Lower leg skin (tissue), 4 donors: ENCODE results near the gene COQ4. TPM values are rescaled to one million over a fixed set of nuclear protein-coding genes. Genes with fewer than 3 reads are reported as not detected.
A peak's percentile ranks its signal among the peaks of the same experiment; 100 is the strongest.

Experiments used
- DNase-seq, 2 donors: peaks; one replicate each; pipeline ENCODE4 v3.0.0-alpha.2; 2019; ENCODE audit warnings: low spot score in 2 of 2
- H3K4me3 ChIP-seq: fragments of 200-600 bp; sonication (generic); 2 replicates; pipeline ENCODE4 v1.5.1; 2017; ENCODE audit warnings: mild to moderate bottlenecking, low read depth; ENCODE audit not compliant: poor library complexity, severe bottlenecking
- POLR2A ChIP-seq, 2 donors: fragments of 450-650 bp; IDR thresholded peaks; one replicate each; pipeline ENCODE4 v1.6.1; 2016 to 2017; ENCODE audit warnings: antibody characterized with exemption in 2 of 2, mild to moderate bottlenecking in 1 of 2, moderate library complexity in 1 of 2
- WGBS, 2 donors: methylation state at CpG; one replicate each; pipeline ENCODE4 v1.1.5; 2018; 5-methylcytosine and 5-hydroxymethylcytosine counted together
- intact Hi-C: fragments of 100-400 bp; cut with DNase I; formaldehyde crosslinking; loops from one replicate; pipeline ENCODE4 v1.15.0; 2023; ENCODE audit warnings: low total_unique reads
- total RNA-seq, 4 donors: library from RNA; depleted of rRNA; stranded (reverse); fragments of >200 nt; gene quantifications; one replicate each; pipeline ENCODE4 v1.1.0, GENCODE V29; 2016
- TF ChIP-seq, protein P1 (sequence below), 3 donors: fragments of 450-650 bp; IDR thresholded peaks; one replicate each; pipeline ENCODE4 v1.5.1; 2016; ENCODE audit warnings: antibody characterized with exemption in 3 of 3, mild to moderate bottlenecking in 3 of 3, moderate library complexity in 2 of 3

COQ4 gene
- total RNA-seq, 4 donors from 2014 or later, result 80.4 to 120 (median 99.4) TPM

DNA sequence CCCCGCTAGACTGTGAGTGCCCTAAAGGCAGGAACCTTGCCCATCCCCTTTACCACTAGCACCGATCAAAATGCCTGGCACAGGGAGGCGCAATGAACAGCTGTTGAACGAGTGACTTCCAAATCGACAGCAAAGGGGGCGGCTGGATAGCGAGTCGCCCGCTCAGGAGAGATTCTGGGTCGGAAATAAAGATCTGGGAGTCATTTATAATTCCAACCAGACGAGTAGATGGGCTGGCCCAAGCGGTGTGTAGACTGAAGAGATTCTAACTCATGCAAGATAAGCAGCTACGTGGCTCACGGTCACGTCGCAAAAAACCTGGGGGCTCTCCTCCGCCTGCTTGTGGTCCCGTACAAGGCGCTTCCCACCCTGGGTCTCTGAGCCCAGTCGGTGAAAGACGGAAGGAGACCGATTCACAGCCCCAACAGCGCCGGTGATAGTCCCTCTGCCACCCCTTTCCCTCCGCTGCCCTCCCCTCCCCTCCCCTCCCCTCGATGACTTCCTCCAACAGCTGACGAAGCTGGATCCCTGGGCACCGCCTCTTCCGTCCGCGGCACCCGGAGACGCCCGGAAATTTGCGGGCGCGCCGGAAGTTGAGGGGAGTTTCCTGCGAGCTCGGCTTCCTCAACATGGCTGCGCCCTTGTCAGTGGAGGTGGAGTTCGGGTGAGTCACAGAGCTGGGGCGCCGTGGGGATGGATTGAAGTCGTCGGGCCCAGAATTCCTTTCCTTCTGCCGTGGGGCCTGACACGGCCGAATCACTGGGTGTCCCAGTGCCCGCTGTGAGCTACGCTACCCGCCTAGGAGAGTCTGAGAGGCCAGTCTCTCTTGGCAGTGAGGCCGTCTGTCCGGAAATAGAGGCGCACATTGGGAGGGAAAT is 48.4 kb downstream of the COQ4 start, which contains the start of gene URM1:
Gene URM1 (plus strand): TSS at position 623 of the 878 bp plus-strand sequence. CDS start 7 bp downstream, at position 630.
- peak within 1 kb of the TSS; percentile 79 for H3K4me3 ChIP-seq
- TF ChIP-seq, protein P1, sequence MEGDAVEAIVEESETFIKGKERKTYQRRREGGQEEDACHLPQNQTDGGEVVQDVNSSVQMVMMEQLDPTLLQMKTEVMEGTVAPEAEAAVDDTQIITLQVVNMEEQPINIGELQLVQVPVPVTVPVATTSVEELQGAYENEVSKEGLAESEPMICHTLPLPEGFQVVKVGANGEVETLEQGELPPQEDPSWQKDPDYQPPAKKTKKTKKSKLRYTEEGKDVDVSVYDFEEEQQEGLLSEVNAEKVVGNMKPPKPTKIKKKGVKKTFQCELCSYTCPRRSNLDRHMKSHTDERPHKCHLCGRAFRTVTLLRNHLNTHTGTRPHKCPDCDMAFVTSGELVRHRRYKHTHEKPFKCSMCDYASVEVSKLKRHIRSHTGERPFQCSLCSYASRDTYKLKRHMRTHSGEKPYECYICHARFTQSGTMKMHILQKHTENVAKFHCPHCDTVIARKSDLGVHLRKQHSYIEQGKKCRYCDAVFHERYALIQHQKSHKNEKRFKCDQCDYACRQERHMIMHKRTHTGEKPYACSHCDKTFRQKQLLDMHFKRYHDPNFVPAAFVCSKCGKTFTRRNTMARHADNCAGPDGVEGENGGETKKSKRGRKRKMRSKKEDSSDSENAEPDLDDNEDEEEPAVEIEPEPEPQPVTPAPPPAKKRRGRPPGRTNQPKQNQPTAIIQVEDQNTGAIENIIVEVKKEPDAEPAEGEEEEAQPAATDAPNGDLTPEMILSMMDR (IDR thresholded peaks at IDR 0.05), result no peak
- peak in 1 of 2 donors; percentile 81 for TF ChIP-seq POLR2A (IDR thresholded peaks at IDR 0.05)
- WGBS, 2 donors, result 0 to 1% methylated on average over 37 to 51 of the region's 55 CpGs
- peak; percentile 94 to 98 for DNase-seq
- intact Hi-C loops, result no loop called here

DNA sequence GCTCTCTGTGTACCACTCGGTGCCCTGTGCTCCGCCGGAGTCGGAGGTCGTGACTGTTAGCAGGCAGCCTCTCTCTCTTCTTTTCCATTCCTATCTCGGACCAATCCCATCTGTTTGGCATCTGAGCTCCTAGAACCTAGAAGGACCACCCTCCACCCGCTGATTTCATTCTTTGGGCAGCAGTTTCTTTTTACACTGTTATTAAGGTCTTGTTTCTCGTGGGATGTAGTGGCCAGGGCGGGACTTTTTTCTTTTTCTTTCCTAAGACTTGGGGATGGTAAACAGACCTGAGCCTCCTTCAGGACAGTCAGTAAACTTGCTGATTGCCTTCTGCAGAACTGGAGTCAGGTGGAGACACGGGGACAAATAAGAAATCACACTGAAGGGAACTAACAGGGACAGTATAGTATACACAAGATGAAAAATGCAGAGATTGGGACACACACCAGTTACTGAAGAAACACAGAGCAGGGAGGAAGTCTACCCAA is 49.0 kb downstream of the COQ4 start:
- intact Hi-C loops, result no loop called here
- peak overlapping the region; percentile 79 for H3K4me3 ChIP-seq
- DNase-seq, result no peak
- TF ChIP-seq, protein P1 (IDR thresholded peaks at IDR 0.05), result no peak
- TF ChIP-seq POLR2A (IDR thresholded peaks at IDR 0.05), result no peak
- WGBS, 2 donors, result 0 to 1% methylated on average over 10 of the region's 10 CpGs

DNA sequence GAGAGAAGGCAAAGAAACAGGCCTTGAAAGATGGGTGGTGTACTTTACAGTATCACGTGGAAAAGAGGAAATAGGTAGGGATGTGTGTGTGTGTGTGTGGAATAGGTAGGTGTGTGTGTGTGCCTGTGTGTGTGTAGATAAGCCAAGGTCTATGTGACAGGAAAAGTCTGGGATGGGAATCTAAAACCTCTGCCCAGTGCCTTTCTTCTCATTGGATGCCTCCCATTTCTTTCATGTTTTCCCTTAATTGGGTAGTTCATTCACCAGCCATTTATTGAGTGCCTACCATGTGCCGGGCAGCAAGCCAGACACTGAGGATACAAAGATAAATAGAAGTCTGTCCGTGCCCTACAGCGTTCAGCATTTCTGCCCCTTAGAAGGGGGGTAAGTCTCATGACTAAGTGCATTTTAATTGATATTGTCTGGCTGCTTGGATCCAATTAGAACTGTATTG is 49.6 kb downstream of the COQ4 start:
- DNase-seq, result no peak
- 9 to 21% methylated on average over 4 of the region's 4 CpGs for WGBS, 2 donors
- intact Hi-C loops, result no loop called here
- TF ChIP-seq, protein P1 (IDR thresholded peaks at IDR 0.05), result no peak
- no peak for TF ChIP-seq POLR2A (IDR thresholded peaks at IDR 0.05)
- peak overlapping the region; percentile 79 for H3K4me3 ChIP-seq

DNA sequence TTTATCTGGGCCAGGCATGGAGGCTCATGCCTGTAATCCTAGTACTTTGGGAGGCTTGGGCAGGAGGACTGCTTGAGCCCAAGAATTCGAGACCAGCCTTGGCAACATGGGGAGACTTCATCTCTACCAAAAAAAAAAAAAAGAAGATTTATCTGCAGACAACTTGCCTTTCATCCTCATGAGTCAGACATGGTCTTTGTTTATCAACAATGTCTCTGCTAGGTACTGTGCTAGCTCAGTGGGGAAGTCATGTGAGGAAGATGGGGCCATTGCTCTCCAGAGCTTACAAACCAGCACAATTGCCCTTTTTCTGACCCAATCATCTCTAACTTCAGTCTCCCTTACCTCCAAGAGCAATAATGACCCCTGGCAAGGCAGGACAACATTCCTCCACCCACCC is 50.1 kb downstream of the COQ4 start:
- no peak overlapping the region for H3K4me3 ChIP-seq
- DNase-seq, result no peak
- no peak for TF ChIP-seq POLR2A (IDR thresholded peaks at IDR 0.05)
- TF ChIP-seq, protein P1 (IDR thresholded peaks at IDR 0.05), result no peak
- 38 to 80% methylated on average over 1 of the region's 1 CpG for WGBS, 2 donors
- intact Hi-C loops, result no loop called here

DNA sequence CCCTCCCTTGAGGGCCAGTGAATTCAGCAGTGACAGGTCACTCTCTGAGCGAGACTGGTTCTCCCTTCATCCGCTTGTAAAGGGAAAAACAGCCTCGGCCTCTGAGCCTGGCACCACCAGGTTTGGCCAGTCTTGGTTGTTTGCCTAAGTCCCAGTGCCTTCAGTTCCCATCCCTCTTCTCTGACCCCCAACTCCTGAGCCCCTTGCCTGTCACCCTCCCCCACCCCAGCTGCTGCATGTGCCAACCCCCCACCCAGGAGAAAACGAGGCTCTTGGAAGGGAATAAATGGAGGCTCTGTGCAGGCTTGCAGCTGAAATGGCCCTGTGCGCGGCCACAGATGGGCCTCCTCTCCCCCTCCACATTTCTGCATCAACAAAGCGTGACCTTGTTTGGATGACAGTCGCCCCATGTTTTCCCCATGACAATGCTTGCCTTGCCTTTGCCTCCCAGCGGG is 51.6 kb downstream of the COQ4 start:
- intact Hi-C loops, result no loop called here
- TF ChIP-seq POLR2A (IDR thresholded peaks at IDR 0.05), result no peak
- TF ChIP-seq, protein P1 (IDR thresholded peaks at IDR 0.05), result no peak
- no peak for DNase-seq
- WGBS, 2 donors, result 83 to 89% methylated on average over 9 of the region's 9 CpGs
- H3K4me3 ChIP-seq, result no peak overlapping the region
